ENCODE results near the gene SNCA. TPM values are rescaled to one million over a fixed set of nuclear protein-coding genes. Genes with fewer than 3 reads are reported as not detected.

Gene SNCA
- polyA plus RNA-seq, 2 of the 4 experiments (the other 2 are of a cell fraction): 0.13 to 0.37 TPM

DNA sequence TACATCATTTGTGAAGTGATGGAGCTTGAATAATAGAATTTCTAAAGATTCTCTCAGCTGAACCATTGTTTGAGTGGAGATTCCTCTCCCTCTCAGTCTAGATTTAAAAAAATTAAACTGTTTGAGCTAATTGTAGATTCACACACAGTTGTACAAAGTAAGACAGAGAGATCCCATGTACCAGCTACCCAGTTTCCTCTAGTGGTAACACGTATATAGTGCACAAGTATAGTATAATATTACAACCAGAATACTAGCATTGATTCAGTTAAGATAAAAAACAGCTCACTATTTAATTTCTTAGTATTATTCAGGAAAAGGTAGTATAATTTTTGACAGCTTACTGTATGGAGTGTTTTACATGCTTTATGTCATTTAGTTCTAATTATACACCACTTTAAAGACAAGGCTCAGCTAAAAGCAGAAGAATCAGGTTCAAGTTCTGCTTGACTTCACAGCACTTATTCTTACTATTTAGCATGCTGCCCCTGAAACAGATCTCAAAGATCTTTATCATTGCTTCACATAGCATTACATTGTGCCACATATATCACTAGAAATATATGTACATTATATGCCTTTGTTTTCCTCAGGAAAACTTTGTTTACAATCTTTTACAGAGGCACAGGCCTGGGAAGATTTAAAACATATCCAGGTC, 136.1 kb downstream of the SNCA start:
- ChIA-PET CTCF (no interaction called here), POLR2A (no interaction called here)
- Histone ChIP-seq H3K27ac (no peak overlapping the region), H3K9me3 (no peaks in the 10 kb centered on the region), H3K4me1 (no peaks in the 10 kb centered on the region), H3K4me2 (no peak overlapping the region), H3K4me3 (no peak overlapping the region)
- no peak for FAIRE-seq
- no peak for ATAC-seq
- TF ChIP-seq TFCP2L1 (CRISPR knock-in tag; IDR thresholded peaks at IDR 0.05) (no peak), MAFK (IDR thresholded peaks at IDR 0.05; ENCODE audit: partially characterized antibody) (no peak), HOXB5 (CRISPR knock-in tag; IDR thresholded peaks at IDR 0.05) (no peak), ZC3H11A (IDR thresholded peaks at IDR 0.05) (no peak), PHF8 (IDR thresholded peaks at IDR 0.05; ENCODE audit: borderline replicate concordance, low read depth) (no peak), MAZ (IDR thresholded peaks at IDR 0.05; ENCODE audit: borderline replicate concordance, low read depth, low read length) (no peak), JUN (IDR thresholded peaks at IDR 0.05) (no peak)
- DNase-seq (ENCODE audit: low read depth in 1 of 2, low spot score in 1 of 2): no peak
- 12% methylated on average over 1 of the region's 1 CpG for WGBS (ENCODE audit: missing lambda C conversion rate)

DNA sequence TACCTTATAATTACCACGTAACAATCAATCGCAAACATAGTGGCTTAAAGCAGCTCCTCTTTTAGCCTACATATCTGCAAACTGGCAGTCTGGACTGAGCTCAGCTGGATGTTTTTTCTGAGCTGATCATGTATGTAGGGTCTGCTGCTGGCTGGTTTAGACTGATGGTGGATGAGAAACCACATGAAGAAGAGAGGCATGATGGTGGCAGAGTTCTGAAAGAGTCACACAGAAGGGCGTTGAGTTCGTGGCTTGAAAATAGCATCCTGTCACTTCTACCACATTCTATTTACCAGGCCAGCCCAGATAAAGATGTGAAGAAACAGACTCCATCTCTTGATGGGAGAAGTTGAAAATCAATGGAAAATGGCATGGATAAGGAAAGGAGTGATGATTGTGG, 151.3 kb downstream of the SNCA start:
- WGBS (ENCODE audit: missing lambda C conversion rate): 48% methylated on average over 4 of the region's 4 CpGs
- Histone ChIP-seq H3K27ac (no peak overlapping the region), H3K4me1 (no peaks in the 10 kb centered on the region), H3K4me2 (no peak overlapping the region), H3K9me3 (no peaks in the 10 kb centered on the region), H3K4me3 (no peak overlapping the region)
- ChIA-PET CTCF (no interaction called here), POLR2A (no interaction called here)
- no peak for DNase-seq (ENCODE audit: low read depth in 1 of 2, low spot score in 1 of 2)
- FAIRE-seq: no peak
- ATAC-seq: no peak
- no peak for TF ChIP-seq FOXS1 (CRISPR knock-in tag; IDR thresholded peaks at IDR 0.05)
- no peak for TF ChIP-seq HEYL (CRISPR knock-in tag; IDR thresholded peaks at IDR 0.05)
- TF ChIP-seq EHMT2 (IDR thresholded peaks at IDR 0.05; ENCODE audit: low read depth): no peak
- no peak for TF ChIP-seq MAZ (IDR thresholded peaks at IDR 0.05; ENCODE audit: borderline replicate concordance, low read depth, low read length)
- TF ChIP-seq GATA3 (IDR thresholded peaks at IDR 0.05; ENCODE audit: borderline replicate concordance): no peak
- TF ChIP-seq, protein P1, sequence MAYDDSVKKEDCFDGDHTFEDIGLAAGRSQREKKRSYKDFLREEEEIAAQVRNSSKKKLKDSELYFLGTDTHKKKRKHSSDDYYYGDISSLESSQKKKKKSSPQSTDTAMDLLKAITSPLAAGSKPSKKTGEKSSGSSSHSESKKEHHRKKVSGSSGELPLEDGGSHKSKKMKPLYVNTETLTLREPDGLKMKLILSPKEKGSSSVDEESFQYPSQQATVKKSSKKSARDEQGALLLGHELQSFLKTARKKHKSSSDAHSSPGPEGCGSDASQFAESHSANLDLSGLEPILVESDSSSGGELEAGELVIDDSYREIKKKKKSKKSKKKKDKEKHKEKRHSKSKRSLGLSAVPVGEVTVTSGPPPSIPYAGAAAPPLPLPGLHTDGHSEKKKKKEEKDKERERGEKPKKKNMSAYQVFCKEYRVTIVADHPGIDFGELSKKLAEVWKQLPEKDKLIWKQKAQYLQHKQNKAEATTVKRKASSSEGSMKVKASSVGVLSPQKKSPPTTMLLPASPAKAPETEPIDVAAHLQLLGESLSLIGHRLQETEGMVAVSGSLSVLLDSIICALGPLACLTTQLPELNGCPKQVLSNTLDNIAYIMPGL (CRISPR knock-in tag; IDR thresholded peaks at IDR 0.05; ENCODE audit: borderline replicate concordance): no peak
- no peak for TF ChIP-seq SREBF2 (IDR thresholded peaks at IDR 0.05)
- TF ChIP-seq, protein P2, sequence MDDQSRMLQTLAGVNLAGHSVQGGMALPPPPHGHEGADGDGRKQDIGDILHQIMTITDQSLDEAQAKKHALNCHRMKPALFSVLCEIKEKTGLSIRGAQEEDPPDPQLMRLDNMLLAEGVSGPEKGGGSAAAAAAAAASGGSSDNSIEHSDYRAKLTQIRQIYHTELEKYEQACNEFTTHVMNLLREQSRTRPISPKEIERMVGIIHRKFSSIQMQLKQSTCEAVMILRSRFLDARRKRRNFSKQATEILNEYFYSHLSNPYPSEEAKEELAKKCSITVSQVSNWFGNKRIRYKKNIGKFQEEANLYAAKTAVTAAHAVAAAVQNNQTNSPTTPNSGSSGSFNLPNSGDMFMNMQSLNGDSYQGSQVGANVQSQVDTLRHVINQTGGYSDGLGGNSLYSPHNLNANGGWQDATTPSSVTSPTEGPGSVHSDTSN (IDR thresholded peaks at IDR 0.05): no peak
- TF ChIP-seq CHD2 (IDR thresholded peaks at IDR 0.05; ENCODE audit: low read length, partially characterized antibody): no peak
- no peak for TF ChIP-seq CBX8 (IDR thresholded peaks at IDR 0.05)
- TF ChIP-seq FOSB (CRISPR knock-in tag; IDR thresholded peaks at IDR 0.05): no peak
- no peak for TF ChIP-seq ZC3H11A (IDR thresholded peaks at IDR 0.05)
- no peak for TF ChIP-seq MAFK (IDR thresholded peaks at IDR 0.05; ENCODE audit: partially characterized antibody)
- no peak for TF ChIP-seq ZNF302 (CRISPR knock-in tag; IDR thresholded peaks at IDR 0.05)
- no peak for TF ChIP-seq CHD4 (IDR thresholded peaks at IDR 0.05; ENCODE audit: borderline replicate concordance)
- no peak for TF ChIP-seq RARB (CRISPR knock-in tag; IDR thresholded peaks at IDR 0.05)
- no peak for TF ChIP-seq MYC (IDR thresholded peaks at IDR 0.05; ENCODE audit: borderline replicate concordance, low read length)

DNA sequence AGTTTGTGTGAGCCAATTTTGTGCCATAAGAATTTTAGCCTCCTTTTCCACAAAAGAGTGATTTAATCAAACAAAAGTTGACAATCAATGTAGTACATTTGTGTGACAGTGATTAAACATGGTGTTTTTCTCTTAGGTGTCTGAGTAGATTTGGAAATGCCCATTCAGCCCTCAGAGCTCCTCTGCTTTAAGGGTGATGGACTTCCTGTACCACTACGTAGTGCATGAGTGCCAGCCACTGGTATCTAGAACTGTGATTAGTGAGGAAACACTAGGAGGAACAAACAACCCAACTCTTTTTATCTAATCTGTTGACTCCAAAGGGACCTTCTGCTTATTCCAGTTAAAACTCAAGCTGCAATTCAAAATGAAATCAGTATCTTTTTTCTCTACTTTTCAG, 151.7 kb downstream of the SNCA start:
- Histone ChIP-seq H3K4me1 (no peaks in the 10 kb centered on the region), H3K4me2 (no peak overlapping the region), H3K9me3 (no peaks in the 10 kb centered on the region), H3K27ac (no peak overlapping the region), H3K4me3 (no peak overlapping the region)
- no peak for DNase-seq (ENCODE audit: low read depth in 1 of 2, low spot score in 1 of 2)
- 15% methylated on average over 1 of the region's 1 CpG for WGBS (ENCODE audit: missing lambda C conversion rate)
- ChIA-PET POLR2A (no interaction called here), CTCF (no interaction called here)
- FAIRE-seq: no peak
- no peak for ATAC-seq
- TF ChIP-seq CBX8 (IDR thresholded peaks at IDR 0.05) (no peak), FOSL2 (IDR thresholded peaks at IDR 0.05) (no peak), FOSL2 (CRISPR knock-in tag; IDR thresholded peaks at IDR 0.05) (no peak), POLR2AphosphoS2 (conservative IDR thresholded peaks at IDR 0.05; ENCODE audit: low read length) (no peak), ZC3H11A (IDR thresholded peaks at IDR 0.05) (no peak), MAZ (IDR thresholded peaks at IDR 0.05; ENCODE audit: borderline replicate concordance, low read depth, low read length) (no peak), MYC (IDR thresholded peaks at IDR 0.05; ENCODE audit: borderline replicate concordance, low read length) (no peak), HEYL (CRISPR knock-in tag; IDR thresholded peaks at IDR 0.05) (no peak), PHF8 (IDR thresholded peaks at IDR 0.05; ENCODE audit: borderline replicate concordance, low read depth) (no peak), ESRRA (IDR thresholded peaks at IDR 0.05; ENCODE audit: borderline replicate concordance, low read length) (no peak), HDAC2 (IDR thresholded peaks at IDR 0.05) (no peak), CBX2 (IDR thresholded peaks at IDR 0.05; ENCODE audit: borderline replicate concordance, low read depth) (no peak), KDM1A (IDR thresholded peaks at IDR 0.05; ENCODE audit: low read depth) (no peak), RNF2 (IDR thresholded peaks at IDR 0.05; ENCODE audit: borderline replicate concordance, low read depth) (no peak), NPAS2 (CRISPR knock-in tag; IDR thresholded peaks at IDR 0.05; ENCODE audit: borderline replicate concordance) (no peak)
- TF ChIP-seq, protein P3, sequence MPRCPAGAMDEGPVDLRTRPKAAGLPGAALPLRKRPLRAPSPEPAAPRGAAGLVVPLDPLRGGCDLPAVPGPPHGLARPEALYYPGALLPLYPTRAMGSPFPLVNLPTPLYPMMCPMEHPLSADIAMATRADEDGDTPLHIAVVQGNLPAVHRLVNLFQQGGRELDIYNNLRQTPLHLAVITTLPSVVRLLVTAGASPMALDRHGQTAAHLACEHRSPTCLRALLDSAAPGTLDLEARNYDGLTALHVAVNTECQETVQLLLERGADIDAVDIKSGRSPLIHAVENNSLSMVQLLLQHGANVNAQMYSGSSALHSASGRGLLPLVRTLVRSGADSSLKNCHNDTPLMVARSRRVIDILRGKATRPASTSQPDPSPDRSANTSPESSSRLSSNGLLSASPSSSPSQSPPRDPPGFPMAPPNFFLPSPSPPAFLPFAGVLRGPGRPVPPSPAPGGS (IDR thresholded peaks at IDR 0.05): no peak
- TF ChIP-seq, protein P4, sequence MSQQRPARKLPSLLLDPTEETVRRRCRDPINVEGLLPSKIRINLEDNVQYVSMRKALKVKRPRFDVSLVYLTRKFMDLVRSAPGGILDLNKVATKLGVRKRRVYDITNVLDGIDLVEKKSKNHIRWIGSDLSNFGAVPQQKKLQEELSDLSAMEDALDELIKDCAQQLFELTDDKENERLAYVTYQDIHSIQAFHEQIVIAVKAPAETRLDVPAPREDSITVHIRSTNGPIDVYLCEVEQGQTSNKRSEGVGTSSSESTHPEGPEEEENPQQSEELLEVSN (IDR thresholded peaks at IDR 0.05; ENCODE audit: borderline replicate concordance, low read depth): no peak
